CD4-positive, CD25-positive, alpha-beta regulatory T cell (primary cell): ENCODE measurements around the gene PRKCA. TPM values are rescaled to one million over a fixed set of nuclear protein-coding genes. Genes with fewer than 3 reads are reported as not detected.
"Not testable (repeated sequence)": the region's sequence is repeated elsewhere in the genome, so short reads cannot be mapped to it uniquely, and the experiment has no call there.

Experiments
- ATAC-seq, 2 donors: fragments of 150-1000 bp; cut with Tn5 transposase; one replicate each; pipeline ENCODE4 v1.10.0; 2021; ENCODE audit warnings: low read depth in 2 of 2, moderate number of reproducible peaks in 2 of 2, moderate library complexity in 1 of 2
- DNase-seq, 3 donors: peaks; one replicate each; pipeline versions ENCODE4 v3.0.0 to v3.0.0-alpha.2; 2012 to 2022; ENCODE audit warnings: mixed read lengths in 1 of 3
- H3K27ac ChIP-seq: one replicate; pipeline ENCODE4 v1.7.0; 2013; ENCODE audit warnings: mild to moderate bottlenecking, low read length; ENCODE audit not compliant: insufficient read depth, poor library complexity, severe bottlenecking
- H3K27me3 ChIP-seq: one replicate; pipeline ENCODE4 v1.7.0; 2013; ENCODE audit warnings: low read length; ENCODE audit not compliant: control insufficient read depth, insufficient read depth
- H3K36me3 ChIP-seq: one replicate; pipeline ENCODE4 v1.7.0; 2013; ENCODE audit warnings: mild to moderate bottlenecking, low read length, moderate library complexity; ENCODE audit not compliant: control insufficient read depth, insufficient read depth
- H3K4me1 ChIP-seq: 2 replicates; pipeline ENCODE4 v1.7.0; 2013; ENCODE audit warnings: mild to moderate bottlenecking, low read length; ENCODE audit not compliant: insufficient read depth, control insufficient read depth, poor library complexity, severe bottlenecking
- H3K4me3 ChIP-seq: one replicate; pipeline ENCODE4 v1.7.0; 2013; ENCODE audit warnings: low read depth, mild to moderate bottlenecking, low read length, moderate library complexity
- H3K9me3 ChIP-seq, 2 experiments: 1 replicate in 1 of 2; 2 replicates in 1 of 2; pipeline ENCODE4 v1.7.0; 2013; ENCODE audit warnings: low read length in 2 of 2, mild to moderate bottlenecking in 1 of 2, moderate library complexity in 1 of 2; ENCODE audit not compliant: control insufficient read depth in 2 of 2
- H3K27ac Mint-ChIP-seq, 3 donors: one replicate each; pipeline ENCODE4 v1.8.0; 2020 to 2022; ENCODE audit warnings: mild to moderate bottlenecking in 3 of 3, mixed read lengths in 3 of 3, moderate library complexity in 2 of 3
- H3K27me3 Mint-ChIP-seq: one replicate; pipeline ENCODE4 v1.8.0; 2022; ENCODE audit warnings: mild to moderate bottlenecking, mixed read lengths
- H3K36me3 Mint-ChIP-seq: one replicate; pipeline ENCODE4 v1.8.0; 2020; ENCODE audit warnings: mixed read lengths
- H3K4me1 Mint-ChIP-seq, 4 donors: one replicate each; pipeline ENCODE4 v1.8.0; 2020 to 2022; ENCODE audit warnings: mixed read lengths in 4 of 4, mild to moderate bottlenecking in 1 of 4
- H3K4me3 Mint-ChIP-seq, 4 donors: one replicate each; pipeline ENCODE4 v1.8.0; 2020 to 2022; ENCODE audit warnings: mild to moderate bottlenecking in 4 of 4, mixed read lengths in 4 of 4, moderate library complexity in 3 of 4
- H3K9me3 Mint-ChIP-seq, 7 donors: one replicate each; pipeline ENCODE4 v1.8.0; 2020 to 2022; ENCODE audit warnings: mixed read lengths in 7 of 7, mild to moderate bottlenecking in 3 of 7, moderate library complexity in 2 of 7
- polyA plus RNA-seq, 4 donors: library from polyadenylated mRNA; unstranded; fragments of 300-500 nt; fragmentation: Illumina TruSeq; gene quantifications; one replicate each; pipeline ENCODE4 v1.2.3, GENCODE V29; 2021
- total RNA-seq: library from RNA; stranded (reverse); gene quantifications from one replicate; pipeline ENCODE4 v1.2.3, GENCODE V29; 2022

PRKCA gene
- total and polyA plus RNA-seq, 5 donors from 2014 or later, result 0.60 to 84.0 (median 2.0) TPM

DNA sequence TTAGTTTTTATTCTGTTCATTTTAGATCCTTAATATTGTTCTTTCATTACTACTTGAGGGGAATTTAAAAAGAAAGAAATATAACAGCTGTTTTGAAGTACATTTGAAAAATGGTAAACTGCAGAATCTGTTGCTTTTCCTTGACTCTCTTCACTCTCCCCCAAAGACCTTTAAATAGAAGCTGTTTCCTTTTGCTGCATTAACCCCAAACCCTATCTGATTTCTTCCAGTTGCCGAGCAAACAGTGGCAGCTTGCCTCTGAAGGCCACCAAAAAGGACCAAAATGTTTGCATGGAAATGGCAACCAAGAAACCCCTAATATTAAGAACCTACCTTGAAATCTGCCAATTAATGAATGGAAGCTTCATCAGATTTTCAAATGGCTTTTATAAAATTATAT is 37.1 kb downstream of the PRKCA start:
- peak overlapping the region in 3 of 4 donors; percentile 59 to 71 (median 67) for H3K4me3 Mint-ChIP-seq
- Histone ChIP-seq H3K27me3 (no peaks in the 10 kb centered on the region), H3K4me1 (peaks cover 15% of the 10 kb centered on the region), H3K27ac (no peak overlapping the region), H3K9me3 (no peaks in the 10 kb centered on the region), H3K4me3 (peak overlapping the region; percentile 52), H3K36me3 (no peaks in the 10 kb centered on the region)
- H3K27ac Mint-ChIP-seq, result peak overlapping the region in 2 of 3 donors; percentile 55 to 75
- ATAC-seq, result no peak
- H3K4me1 Mint-ChIP-seq, result peaks cover 17 to 74% (median 56%) of the 10 kb centered on the region in 4 donors
- DNase-seq, result no peak
- peaks cover 7% of the 10 kb centered on the region for H3K36me3 Mint-ChIP-seq
- no peaks in the 10 kb centered on the region for H3K27me3 Mint-ChIP-seq
- no peaks in the 10 kb centered on the region for H3K9me3 Mint-ChIP-seq

DNA sequence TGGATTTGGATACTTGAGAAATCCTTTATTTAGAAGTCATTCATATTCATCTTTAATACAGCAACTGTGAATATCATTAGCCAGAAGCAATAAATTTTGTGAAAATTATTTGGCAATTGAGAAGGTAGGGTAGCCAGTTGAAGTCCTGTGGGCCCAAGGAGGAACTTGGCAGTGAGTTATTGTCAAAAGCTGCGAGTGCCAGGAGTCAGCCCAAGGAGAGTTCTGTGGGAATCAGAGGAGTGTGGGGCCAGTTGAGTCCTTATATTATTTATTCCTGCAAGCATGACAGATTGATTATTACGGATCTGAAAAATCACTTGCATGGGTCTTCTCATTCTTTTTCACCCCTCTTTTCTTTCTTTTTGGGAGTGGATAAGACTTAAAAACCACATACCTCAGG is 38.3 kb downstream of the PRKCA start:
- Histone ChIP-seq H3K4me1 (peaks cover 15% of the 10 kb centered on the region), H3K4me3 (no peak overlapping the region), H3K36me3 (no peaks in the 10 kb centered on the region), H3K27ac (no peak overlapping the region), H3K9me3 (no peaks in the 10 kb centered on the region), H3K27me3 (no peaks in the 10 kb centered on the region)
- Mint-ChIP-seq H3K4me1 (peaks cover 19 to 73% (median 51%) of the 10 kb centered on the region in 4 donors), H3K4me3 (peak overlapping the region in 2 of 4 donors; percentile 67 to 69), H3K27ac (peak overlapping the region in 2 of 3 donors; percentile 44 to 55), H3K9me3 (no peaks in the 10 kb centered on the region), H3K36me3 (peaks cover 7% of the 10 kb centered on the region), H3K27me3 (no peaks in the 10 kb centered on the region)
- no peak for ATAC-seq
- no peak for DNase-seq

DNA sequence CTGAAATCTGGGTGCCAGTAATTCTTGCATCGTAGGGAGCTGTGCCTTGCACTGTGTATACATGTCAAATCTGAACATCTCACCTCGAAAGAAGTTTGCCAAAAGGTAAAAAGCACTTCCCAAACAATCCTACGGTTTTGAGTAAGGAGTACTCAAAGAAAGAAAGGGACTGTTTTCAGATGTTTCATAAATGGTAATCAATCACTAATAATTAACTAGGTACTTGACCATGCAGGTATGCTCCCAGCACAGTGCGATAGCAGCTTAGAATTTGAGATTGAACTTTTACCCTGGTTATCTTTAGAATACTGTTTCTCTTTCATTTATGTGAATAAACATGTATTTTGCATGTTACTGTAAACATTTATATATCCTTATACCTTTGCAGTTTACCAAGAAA is 39.0 kb downstream of the PRKCA start:
- no peaks in the 10 kb centered on the region for H3K27me3 Mint-ChIP-seq
- no peaks in the 10 kb centered on the region for H3K9me3 Mint-ChIP-seq
- peaks cover 15 to 67% (median 46%) of the 10 kb centered on the region in 4 donors for H3K4me1 Mint-ChIP-seq

DNA sequence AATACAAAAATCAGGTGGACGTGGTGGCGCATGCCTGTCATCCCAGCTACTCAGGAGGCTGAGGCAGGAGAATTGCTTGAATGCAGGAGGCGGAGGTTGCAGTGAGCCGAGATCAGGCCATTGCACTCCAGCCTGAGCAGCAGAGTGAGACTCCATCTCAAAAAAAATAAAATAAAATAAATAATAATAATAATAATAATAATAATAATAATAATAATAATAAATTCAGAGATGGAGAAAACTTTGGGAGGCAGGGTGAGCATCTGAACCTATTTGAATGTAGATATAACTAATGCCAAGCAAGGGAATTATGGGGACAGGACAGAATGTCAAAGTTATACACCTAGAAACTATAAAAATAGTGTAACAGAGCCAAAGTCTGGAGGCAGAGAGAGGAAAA is 39.9 kb downstream of the PRKCA start:
- H3K4me1 ChIP-seq, result peaks cover 12% of the 10 kb centered on the region
- H3K9me3 Mint-ChIP-seq, H3K27ac ChIP-seq, H3K9me3 ChIP-seq, DNase-seq, H3K27me3 ChIP-seq, H3K27me3 Mint-ChIP-seq, H3K36me3 ChIP-seq, H3K4me3 Mint-ChIP-seq, ATAC-seq, H3K36me3 Mint-ChIP-seq, H3K4me3 ChIP-seq: not testable (repeated sequence)
- Mint-ChIP-seq H3K4me1 (peaks cover 15 to 64% (median 47%) of the 10 kb centered on the region in 4 donors), H3K27ac (peak overlapping the region in 1 of 3 donors; percentile 56)

More for the DNA sequence above, 39.0 kb downstream of the PRKCA start:
- ATAC-seq (no peak), DNase-seq (no peak)
- Histone ChIP-seq H3K36me3 (no peaks in the 10 kb centered on the region), H3K4me1 (peaks cover 12% of the 10 kb centered on the region), H3K9me3 (no peaks in the 10 kb centered on the region), H3K27me3 (no peaks in the 10 kb centered on the region), H3K27ac (no peak overlapping the region), H3K4me3 (no peak overlapping the region)
- Mint-ChIP-seq H3K36me3 (peaks cover 7% of the 10 kb centered on the region), H3K27ac (no peak overlapping the region), H3K4me3 (peak overlapping the region in 1 of 4 donors; percentile 29)

DNA sequence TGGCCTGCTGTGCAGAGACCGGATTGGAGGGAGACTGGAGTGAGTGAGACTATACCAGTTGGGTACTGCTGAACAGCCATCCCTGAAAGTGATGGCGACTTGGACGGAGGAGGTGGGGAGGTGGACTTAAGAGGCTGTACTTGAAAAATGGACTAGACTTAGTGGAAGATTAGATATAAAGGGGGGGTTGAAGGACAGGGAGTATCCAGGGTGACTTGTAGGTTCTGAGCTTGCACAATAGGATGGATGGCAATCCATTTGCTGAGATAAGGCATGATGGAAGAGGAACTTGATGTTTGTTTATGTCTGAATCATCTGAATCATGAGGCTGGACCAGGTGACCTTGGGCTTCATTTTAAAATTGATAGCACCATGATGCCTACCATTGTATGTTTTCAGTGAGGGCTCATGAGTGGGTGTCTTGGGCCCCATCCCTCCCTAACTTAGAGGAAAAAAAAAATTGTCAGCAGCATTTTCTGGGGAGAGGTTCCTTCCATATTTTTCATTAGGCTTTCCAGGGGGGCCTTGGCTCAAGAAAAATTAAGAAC is 41.2 kb downstream of the PRKCA start:
- H3K9me3 Mint-ChIP-seq, result no peaks in the 10 kb centered on the region
- no peaks in the 10 kb centered on the region for H3K9me3 ChIP-seq
- H3K4me1 ChIP-seq, result peaks cover 12% of the 10 kb centered on the region
- peak overlapping the region in 1 of 4 donors; percentile 13 for H3K4me3 Mint-ChIP-seq
- no peak for DNase-seq
- no peak overlapping the region for H3K4me3 ChIP-seq
- H3K27ac Mint-ChIP-seq, result peak overlapping the region in 2 of 3 donors; percentile 57 to 71
- H3K36me3 ChIP-seq, result no peaks in the 10 kb centered on the region
- H3K27me3 ChIP-seq, result no peaks in the 10 kb centered on the region
- no peak overlapping the region for H3K27ac ChIP-seq
- no peak for ATAC-seq
- H3K36me3 Mint-ChIP-seq, result peaks cover 7% of the 10 kb centered on the region
- no peaks in the 10 kb centered on the region for H3K27me3 Mint-ChIP-seq
- peaks cover 15 to 65% (median 43%) of the 10 kb centered on the region in 4 donors for H3K4me1 Mint-ChIP-seq

DNA sequence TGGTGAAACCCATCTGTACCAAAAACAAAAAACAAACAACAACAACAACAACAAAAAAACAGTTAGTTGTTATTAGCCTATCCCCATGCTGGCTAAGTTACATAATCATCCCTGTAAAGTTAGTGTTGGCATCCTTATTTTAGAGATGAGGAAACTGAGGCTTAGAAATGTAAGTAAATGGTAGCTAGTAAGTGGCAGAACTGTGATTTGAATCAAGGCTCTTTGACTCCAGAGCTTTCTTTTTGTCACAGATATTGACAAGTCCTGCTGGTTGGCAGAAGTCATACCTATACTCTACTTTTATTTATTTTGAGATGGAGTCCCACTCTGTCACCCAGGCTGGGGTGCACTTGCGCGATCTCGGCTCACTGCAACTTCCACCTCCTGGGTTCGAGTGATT is 42.1 kb downstream of the PRKCA start:
- peaks cover 7% of the 10 kb centered on the region for H3K36me3 Mint-ChIP-seq
- ATAC-seq (no peak), DNase-seq (no peak)
- Histone ChIP-seq H3K27me3 (no peaks in the 10 kb centered on the region), H3K9me3 (no peaks in the 10 kb centered on the region), H3K27ac (no peak overlapping the region), H3K4me1 (peaks cover 7% of the 10 kb centered on the region), H3K4me3 (no peak overlapping the region), H3K36me3 (no peaks in the 10 kb centered on the region)
- no peaks in the 10 kb centered on the region for H3K9me3 Mint-ChIP-seq
- no peaks in the 10 kb centered on the region for H3K27me3 Mint-ChIP-seq
- peaks cover 7 to 64% (median 35%) of the 10 kb centered on the region in 4 donors for H3K4me1 Mint-ChIP-seq
- H3K4me3 Mint-ChIP-seq, result no peak overlapping the region
- H3K27ac Mint-ChIP-seq, result no peak overlapping the region

DNA sequence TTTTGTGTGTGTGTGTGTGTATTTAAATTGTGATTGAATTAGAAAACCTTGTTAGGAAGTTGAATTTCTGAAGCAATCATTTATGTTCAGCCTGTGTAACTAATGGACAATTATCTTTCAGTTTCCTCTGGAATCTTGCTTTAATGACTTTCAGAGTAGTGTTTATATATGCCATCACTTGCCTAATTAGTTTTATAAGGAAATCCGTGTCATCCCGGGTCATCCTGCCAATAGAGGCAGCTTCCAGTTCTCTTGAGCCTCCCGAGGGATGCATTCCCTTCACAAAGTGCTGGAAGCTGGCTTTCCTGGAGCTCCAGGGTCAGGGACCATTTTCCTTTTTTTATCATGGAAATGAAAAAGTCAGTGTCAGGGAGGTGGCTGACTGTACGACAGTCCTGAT is 42.9 kb downstream of the PRKCA start:
- H3K36me3 Mint-ChIP-seq, result peaks cover 7% of the 10 kb centered on the region
- no peaks in the 10 kb centered on the region for H3K36me3 ChIP-seq
- ATAC-seq (no peak), DNase-seq (no peak)
- no peaks in the 10 kb centered on the region for H3K9me3 ChIP-seq
- peaks cover 3 to 64% (median 28%) of the 10 kb centered on the region in 4 donors for H3K4me1 Mint-ChIP-seq
- H3K4me3 Mint-ChIP-seq, result no peak overlapping the region
- H3K27ac ChIP-seq, result no peak overlapping the region
- H3K4me3 ChIP-seq, result no peak overlapping the region
- H3K4me1 ChIP-seq, result peaks cover 1% of the 10 kb centered on the region
- H3K27me3 Mint-ChIP-seq, result no peaks in the 10 kb centered on the region
- no peak overlapping the region for H3K27ac Mint-ChIP-seq
- H3K27me3 ChIP-seq, result no peaks in the 10 kb centered on the region
- H3K9me3 Mint-ChIP-seq, result no peaks in the 10 kb centered on the region

DNA sequence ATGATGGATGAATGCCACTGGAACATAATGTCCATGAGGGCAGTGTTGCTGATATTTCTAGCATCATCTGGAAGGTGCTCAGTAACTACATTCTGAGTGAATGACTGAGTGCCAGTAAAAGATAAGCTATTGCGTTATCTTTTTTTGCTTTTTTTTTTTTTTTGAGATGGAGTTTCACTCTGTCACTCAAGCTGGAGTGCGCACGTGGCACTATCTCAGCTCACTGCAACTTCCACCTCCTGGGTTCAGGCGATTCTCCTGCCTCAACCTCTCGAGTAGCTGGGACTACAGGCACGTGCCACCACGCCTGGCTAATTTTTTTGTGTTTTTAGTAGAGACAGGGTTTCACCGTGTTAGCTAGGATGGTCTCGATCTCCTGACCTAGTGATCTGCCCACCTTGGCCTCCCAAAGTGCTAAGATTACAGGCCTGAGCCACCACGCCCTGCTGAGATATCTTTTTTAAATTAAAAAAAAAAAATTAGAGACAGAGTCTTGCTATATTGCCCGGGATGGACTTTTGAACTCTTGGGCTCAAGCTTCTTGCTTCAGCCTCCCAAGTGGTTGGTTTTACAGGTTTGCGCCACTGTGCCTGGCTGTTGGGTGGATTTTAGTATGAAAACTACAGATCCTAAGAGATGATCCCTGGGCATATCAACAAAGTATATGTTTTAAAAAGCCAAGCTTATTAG is 43.7 kb downstream of the PRKCA start:
- not testable (repeated sequence) for H3K27me3 Mint-ChIP-seq, H3K4me1 ChIP-seq, H3K27ac ChIP-seq, H3K4me3 ChIP-seq, H3K9me3 Mint-ChIP-seq, H3K27ac Mint-ChIP-seq, H3K36me3 Mint-ChIP-seq, H3K9me3 ChIP-seq, H3K36me3 ChIP-seq, H3K4me3 Mint-ChIP-seq, H3K27me3 ChIP-seq, DNase-seq, ATAC-seq
- peaks cover 3 to 62% (median 25%) of the 10 kb centered on the region in 4 donors for H3K4me1 Mint-ChIP-seq
